ENCODE data around the gene APOE.

DNA sequence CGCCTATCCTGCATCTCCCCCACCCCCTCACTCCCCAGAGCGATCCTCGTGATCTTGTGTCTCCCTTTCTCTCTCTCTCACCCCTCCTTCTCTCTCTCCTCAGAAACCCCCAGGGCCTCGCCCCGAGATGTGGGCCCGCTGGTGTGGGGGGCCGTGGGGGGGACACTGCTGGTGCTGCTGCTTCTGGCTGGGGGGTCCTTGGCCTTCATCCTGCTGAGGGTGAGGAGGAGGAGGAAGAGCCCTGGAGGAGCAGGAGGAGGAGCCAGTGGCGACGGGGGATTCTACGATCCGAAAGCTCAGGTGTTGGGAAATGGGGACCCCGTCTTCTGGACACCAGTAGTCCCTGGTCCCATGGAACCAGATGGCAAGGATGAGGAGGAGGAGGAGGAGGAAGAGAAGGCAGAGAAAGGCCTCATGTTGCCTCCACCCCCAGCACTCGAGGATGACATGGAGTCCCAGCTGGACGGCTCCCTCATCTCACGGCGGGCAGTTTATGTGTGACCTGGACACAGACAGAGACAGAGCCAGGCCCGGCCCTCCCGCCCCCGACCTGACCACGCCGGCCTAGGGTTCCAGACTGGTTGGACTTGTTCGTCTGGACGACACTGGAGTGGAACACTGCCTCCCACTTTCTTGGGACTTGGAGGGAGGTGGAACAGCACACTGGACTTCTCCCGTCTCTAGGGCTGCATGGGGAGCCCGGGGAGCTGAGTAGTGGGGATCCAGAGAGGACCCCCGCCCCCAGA lies 27.3 kb upstream of the APOE start:
- TF ChIP-seq, protein P1, sequence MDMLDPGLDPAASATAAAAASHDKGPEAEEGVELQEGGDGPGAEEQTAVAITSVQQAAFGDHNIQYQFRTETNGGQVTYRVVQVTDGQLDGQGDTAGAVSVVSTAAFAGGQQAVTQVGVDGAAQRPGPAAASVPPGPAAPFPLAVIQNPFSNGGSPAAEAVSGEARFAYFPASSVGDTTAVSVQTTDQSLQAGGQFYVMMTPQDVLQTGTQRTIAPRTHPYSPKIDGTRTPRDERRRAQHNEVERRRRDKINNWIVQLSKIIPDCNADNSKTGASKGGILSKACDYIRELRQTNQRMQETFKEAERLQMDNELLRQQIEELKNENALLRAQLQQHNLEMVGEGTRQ (IDR thresholded peaks at IDR 0.05; ENCODE audit: low read length) = no peak
- TF ChIP-seq EP300 (IDR thresholded peaks at IDR 0.05; ENCODE audit: borderline replicate concordance in 1 of 2, low read depth in 2 of 2, low read length in 2 of 2) = no peak
- no peak for TF ChIP-seq CEBPB (IDR thresholded peaks at IDR 0.05; ENCODE audit: low read depth, low read length)
- TF ChIP-seq POLR2A (IDR thresholded peaks at IDR 0.05; ENCODE audit: control extremely low read depth in 1 of 2, low read depth in 2 of 2, low read length in 2 of 2) = no peak
- TF ChIP-seq, protein P2, sequence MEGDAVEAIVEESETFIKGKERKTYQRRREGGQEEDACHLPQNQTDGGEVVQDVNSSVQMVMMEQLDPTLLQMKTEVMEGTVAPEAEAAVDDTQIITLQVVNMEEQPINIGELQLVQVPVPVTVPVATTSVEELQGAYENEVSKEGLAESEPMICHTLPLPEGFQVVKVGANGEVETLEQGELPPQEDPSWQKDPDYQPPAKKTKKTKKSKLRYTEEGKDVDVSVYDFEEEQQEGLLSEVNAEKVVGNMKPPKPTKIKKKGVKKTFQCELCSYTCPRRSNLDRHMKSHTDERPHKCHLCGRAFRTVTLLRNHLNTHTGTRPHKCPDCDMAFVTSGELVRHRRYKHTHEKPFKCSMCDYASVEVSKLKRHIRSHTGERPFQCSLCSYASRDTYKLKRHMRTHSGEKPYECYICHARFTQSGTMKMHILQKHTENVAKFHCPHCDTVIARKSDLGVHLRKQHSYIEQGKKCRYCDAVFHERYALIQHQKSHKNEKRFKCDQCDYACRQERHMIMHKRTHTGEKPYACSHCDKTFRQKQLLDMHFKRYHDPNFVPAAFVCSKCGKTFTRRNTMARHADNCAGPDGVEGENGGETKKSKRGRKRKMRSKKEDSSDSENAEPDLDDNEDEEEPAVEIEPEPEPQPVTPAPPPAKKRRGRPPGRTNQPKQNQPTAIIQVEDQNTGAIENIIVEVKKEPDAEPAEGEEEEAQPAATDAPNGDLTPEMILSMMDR (IDR thresholded peaks at IDR 0.05; ENCODE audit: control extremely low read depth in 1 of 3, insufficient read depth in 1 of 3, low read depth in 1 of 3, low read length in 3 of 3) = no peak
- no peak for TF ChIP-seq EZH2 (IDR thresholded peaks at IDR 0.05; ENCODE audit: low read depth, low read length, severe bottlenecking)
- TF ChIP-seq, protein P3, sequence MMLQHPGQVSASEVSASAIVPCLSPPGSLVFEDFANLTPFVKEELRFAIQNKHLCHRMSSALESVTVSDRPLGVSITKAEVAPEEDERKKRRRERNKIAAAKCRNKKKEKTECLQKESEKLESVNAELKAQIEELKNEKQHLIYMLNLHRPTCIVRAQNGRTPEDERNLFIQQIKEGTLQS (IDR thresholded peaks at IDR 0.05; ENCODE audit: insufficient read depth, low read depth, low read length) = no peak
- TF ChIP-seq SIN3A (conservative IDR thresholded peaks at IDR 0.05 in 1 of 2, IDR thresholded peaks at IDR 0.05 in 1 of 2; ENCODE audit: low read depth in 1 of 2, low read length in 2 of 2) = no peak
- no peak for TF ChIP-seq MAFK (IDR thresholded peaks at IDR 0.05; ENCODE audit: low read depth, low read length)

Data from H1 (cell line).